Transverse colon (tissue), 4 donors: Measurements from ENCODE around the gene CHPF2. TPM values are rescaled to one million over a fixed set of nuclear protein-coding genes. Genes with fewer than 3 reads are reported as not detected.

Experiments used
- DNase-seq: peaks from one replicate; pipeline ENCODE4 v3.0.0-alpha.2; 2019
- H3K27ac ChIP-seq, 4 donors: fragments of 200-600 bp; sonication (generic); 2 replicates each; pipeline ENCODE4 v1.5.1; 2016 to 2018; ENCODE audit warnings: inconsistent platforms in 4 of 4
- H3K27me3 ChIP-seq: fragments of 200-600 bp; sonication (generic); 2 replicates; pipeline ENCODE4 v1.5.1; 2017; ENCODE audit warnings: inconsistent platforms
- H3K36me3 ChIP-seq, 4 donors: fragments of 200-600 bp; sonication (generic); 2 replicates each; pipeline ENCODE4 v1.5.1; 2017 to 2019; ENCODE audit warnings: inconsistent platforms in 4 of 4
- H3K4me1 ChIP-seq, 4 donors: fragments of 200-600 bp; sonication (generic); 2 replicates each; pipeline ENCODE4 v1.5.1; 2017 to 2020; ENCODE audit warnings: inconsistent platforms in 4 of 4
- H3K4me3 ChIP-seq, 4 donors: fragments of 200-600 bp; sonication (generic); 1 replicate in 1 of 4; 2 replicates in 3 of 4; pipeline versions ENCODE4 v1.5.1 to v1.6.1; 2017 to 2019; ENCODE audit warnings: inconsistent platforms in 4 of 4
- H3K9me3 ChIP-seq, 2 donors: fragments of 200-600 bp; sonication (generic); 2 replicates each; pipeline ENCODE4 v1.5.1; 2017 to 2019; ENCODE audit warnings: inconsistent platforms in 2 of 2
- CTCF ChIP-seq, 5 experiments: fragments of 200-600 bp in 3 of 5; fragments of 450-650 bp in 2 of 5; sonication (generic) in 3 of 5; IDR thresholded peaks; 1 replicate in 2 of 5; 2 replicates in 3 of 5; pipeline ENCODE4 v1.5.1; 2016 to 2017; ENCODE audit warnings: antibody characterized with exemption in 5 of 5, inconsistent platforms in 3 of 5, mild to moderate bottlenecking in 2 of 5, moderate library complexity in 1 of 5
- EP300 ChIP-seq: sonication (generic); formaldehyde crosslinking; IDR thresholded peaks from one replicate; pipeline ENCODE4 v1.6.1; 2017; ENCODE audit warnings: antibody characterized with exemption, low read depth
- POLR2A ChIP-seq: fragments of 450-650 bp; IDR thresholded peaks from one replicate; pipeline ENCODE4 v1.6.1; 2016; ENCODE audit warnings: antibody characterized with exemption, mild to moderate bottlenecking, moderate library complexity
- POLR2AphosphoS5 ChIP-seq, 3 donors: sonication (generic); formaldehyde crosslinking; IDR thresholded peaks; one replicate each; pipeline ENCODE4 v1.6.1; 2016; ENCODE audit warnings: antibody characterized with exemption in 3 of 3
- WGBS, 2 donors: methylation state at CpG; one replicate each; pipeline ENCODE4 v1.1.5; 2018; ENCODE audit warnings: low coverage in 1 of 2; 5-methylcytosine and 5-hydroxymethylcytosine counted together
- in situ Hi-C, 4 donors: fragments of 200-750 bp; cut with MboI; loops; one replicate each; pipeline versions ENCODE4 v1.15.0 to v1.15.1; 2017; ENCODE audit warnings: low sequenced_read_pairs in 3 of 4, low pct_ligation_motif_present in 1 of 4, low pct_unique_long_range_greater_than_20kb in 1 of 4
- intact Hi-C: fragments of 100-400 bp; cut with DNase I; formaldehyde crosslinking; loops from one replicate; pipeline ENCODE4 v1.15.1; 2023; ENCODE audit warnings: low total_unique reads
- total RNA-seq, 4 donors: library from RNA; depleted of rRNA; stranded (reverse); fragments of >200 nt; gene quantifications; one replicate each; pipeline ENCODE4 v1.1.0, GENCODE V29; 2016

CHPF2 gene
- total RNA-seq, 4 donors from 2014 or later, result 48.4 to 104 (median 50.9) TPM

DNA sequence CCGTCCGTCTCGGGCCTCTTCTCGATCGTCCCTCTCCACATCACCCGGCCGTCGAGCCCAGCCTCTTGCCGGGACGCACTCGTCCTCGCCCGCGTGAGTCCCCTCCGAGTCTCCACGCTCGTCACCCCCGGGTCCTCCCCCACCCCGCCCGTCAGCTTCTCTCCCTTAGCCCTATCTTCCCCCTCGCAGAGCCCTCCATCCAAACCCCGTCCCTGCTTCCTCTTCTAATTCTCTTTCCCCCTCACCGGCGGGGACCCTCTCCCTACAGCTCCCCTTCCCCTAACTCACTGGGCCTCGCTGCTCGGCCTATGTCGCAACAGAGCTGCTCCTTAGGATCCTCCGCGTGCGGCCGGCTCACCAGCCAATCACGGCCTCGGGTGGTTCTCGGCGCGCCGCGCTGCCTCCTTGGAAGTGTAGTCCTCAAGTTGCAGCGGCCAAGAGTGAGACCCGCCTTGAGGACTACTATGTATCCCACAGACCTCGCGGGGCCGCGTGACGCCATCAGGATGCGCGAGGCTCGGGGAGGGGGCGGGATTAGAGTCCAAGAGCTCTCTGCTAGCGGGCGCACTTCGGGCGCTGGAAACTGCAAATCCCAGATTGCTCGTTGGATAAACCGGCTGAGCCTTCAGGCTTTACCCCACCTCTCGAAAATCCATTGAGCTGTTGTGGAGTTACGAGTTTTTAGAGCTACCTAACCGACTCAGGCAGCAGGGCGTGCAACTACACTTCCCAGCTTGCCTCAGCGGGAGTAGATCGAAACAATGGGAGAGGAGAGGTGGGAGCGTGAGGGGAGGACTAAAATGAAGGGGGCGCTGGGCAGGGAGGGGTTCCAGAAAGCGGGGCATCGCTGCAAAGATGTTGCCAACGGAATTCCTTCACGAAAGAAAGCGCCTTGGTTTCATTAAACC lies 5.2 kb upstream of the CHPF2 start, which contains the start of gene ABCF2:
ABCF2 (minus strand) TSS at position 331 of the 908 bp plus-strand sequence. CDS start 747 bp downstream, outside the sequence.
- Histone ChIP-seq H3K27me3 (no peaks in the 10 kb centered on the region), H3K36me3 (peaks cover 0 to 22% (median 7%) of the 10 kb centered on the region in 4 donors), H3K4me3 (peak within 1 kb of the TSS; percentile 71 to 89 (median 78)), H3K27ac (peak within 1 kb of the TSS; percentile 87 to 94 (median 88)), H3K4me1 (peaks cover 20 to 35% (median 26%) of the 10 kb centered on the region in 4 donors), H3K9me3 (no peaks in the 10 kb centered on the region)
- WGBS, 2 donors, result 0 to 1% methylated on average over 1 to 67 of the region's 68 CpGs
- peak; percentile 99 for DNase-seq
- intact Hi-C loops, result no loop called here
- TF ChIP-seq POLR2AphosphoS5 (IDR thresholded peaks at IDR 0.05) (peak in 2 of 3 donors; percentile 75 to 87), EP300 (no peak), POLR2A (peak; percentile 74), CTCF (IDR thresholded peaks at IDR 0.05) (no peak)
- in situ Hi-C loops, result no loop called here

DNA sequence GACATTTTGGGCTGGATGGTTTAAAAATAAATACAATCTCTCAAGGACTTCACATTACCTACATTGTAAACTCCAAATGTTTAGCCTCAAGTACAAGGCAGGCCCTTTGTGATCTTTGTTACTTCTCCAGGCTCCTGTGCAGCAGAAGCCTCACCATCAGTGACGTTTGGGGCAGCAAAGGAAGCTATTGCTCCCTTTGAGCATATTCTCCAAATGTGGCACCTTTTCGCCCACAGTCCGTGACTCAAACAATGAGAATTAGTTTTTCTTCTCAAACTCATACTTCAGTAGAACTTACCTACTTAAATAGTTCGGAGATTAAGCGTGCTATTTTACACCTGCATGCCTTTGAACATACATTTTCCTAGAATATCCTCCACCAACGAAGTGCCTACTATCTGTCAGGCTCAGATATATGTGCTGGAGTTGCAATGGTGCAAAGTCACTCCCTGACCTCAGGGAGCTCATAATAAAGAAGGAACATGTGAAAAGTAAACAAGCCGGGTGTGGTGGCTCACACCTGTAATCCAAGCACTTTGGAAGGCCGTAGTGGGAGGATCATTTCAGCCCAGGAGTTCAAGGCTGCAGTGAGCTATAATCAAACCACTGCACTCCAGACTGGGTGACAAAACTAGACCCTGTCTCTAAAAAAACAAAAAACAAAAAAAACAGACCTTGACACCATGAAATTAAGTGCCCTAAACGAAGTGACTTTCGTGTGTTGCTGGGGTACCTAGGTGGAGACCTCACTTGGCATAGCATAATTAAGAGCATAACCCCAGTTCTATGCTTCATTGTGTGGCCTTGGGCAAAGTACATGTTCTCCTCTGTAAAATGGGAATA lies 4.0 kb upstream of the CHPF2 start:
- H3K27ac ChIP-seq, result peak overlapping the region; percentile 87 to 94 (median 88)
- WGBS, 2 donors, result 45 to 50% methylated on average over 10 of the region's 10 CpGs
- peaks cover 21 to 39% (median 30%) of the 10 kb centered on the region in 4 donors for H3K4me1 ChIP-seq
- H3K27me3 ChIP-seq, result no peaks in the 10 kb centered on the region
- DNase-seq, result peak; percentile 65
- TF ChIP-seq EP300 (no peak), POLR2AphosphoS5 (IDR thresholded peaks at IDR 0.05) (peak in 2 of 3 donors; percentile 50 to 70), CTCF (IDR thresholded peaks at IDR 0.05) (no peak), POLR2A (peak; percentile 54)
- intact Hi-C loops, result no loop called here
- H3K36me3 ChIP-seq, result peaks cover 0 to 11% (median 2%) of the 10 kb centered on the region in 4 donors
- H3K4me3 ChIP-seq, result peak overlapping the region in 3 of 4 donors; percentile 73 to 89 (median 84)
- no peaks in the 10 kb centered on the region for H3K9me3 ChIP-seq
- in situ Hi-C loops, result no loop called here

DNA sequence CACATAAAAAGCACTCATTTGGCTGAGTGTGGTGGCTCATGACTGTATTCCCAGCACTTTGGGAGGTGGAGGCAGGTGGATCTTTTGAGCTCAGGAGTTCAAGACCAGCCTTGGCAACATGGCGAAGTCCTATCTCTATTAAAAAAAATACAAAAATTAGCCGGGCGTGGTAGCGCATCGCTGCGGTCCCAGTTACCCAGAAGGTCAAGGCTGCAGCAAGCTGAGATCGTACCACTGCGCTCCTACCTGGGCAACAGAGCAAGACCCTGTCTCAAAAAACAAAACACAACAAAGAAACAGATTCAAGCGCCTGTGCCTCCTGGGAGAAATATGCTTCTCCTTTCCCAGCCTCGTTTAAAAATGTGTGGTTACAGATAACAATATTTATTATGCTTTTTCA lies 3.0 kb upstream of the CHPF2 start:
- Histone ChIP-seq H3K27me3 (no peaks in the 10 kb centered on the region), H3K27ac (peak overlapping the region in 2 of 4 donors; percentile 88 to 94), H3K4me1 (peaks cover 28 to 49% (median 40%) of the 10 kb centered on the region in 4 donors), H3K9me3 (no peaks in the 10 kb centered on the region), H3K36me3 (peaks cover 0 to under 1% (median 0%) of the 10 kb centered on the region in 4 donors), H3K4me3 (no peak overlapping the region)
- TF ChIP-seq POLR2AphosphoS5 (IDR thresholded peaks at IDR 0.05) (no peak), POLR2A (no peak), EP300 (no peak), CTCF (IDR thresholded peaks at IDR 0.05) (no peak)
- intact Hi-C loops, result no loop called here
- in situ Hi-C loops, result no loop called here
- no peak for DNase-seq
- WGBS, 2 donors, result 79 to 92% methylated on average over 10 of the region's 10 CpGs

- H3K27ac ChIP-seq, result no peak overlapping the region
- WGBS, 2 donors, result 75 to 84% methylated on average over 1 of the region's 1 CpG
- peaks cover 0 to 10% (median 0%) of the 10 kb centered on the region in 4 donors for H3K36me3 ChIP-seq
- H3K9me3 ChIP-seq, result no peaks in the 10 kb centered on the region
- in situ Hi-C loops (no loop called here), intact Hi-C loops (no loop called here)
- no peak overlapping the region for H3K4me3 ChIP-seq
- H3K27me3 ChIP-seq, result no peaks in the 10 kb centered on the region
- TF ChIP-seq POLR2A, result no peak
- TF ChIP-seq POLR2AphosphoS5 (IDR thresholded peaks at IDR 0.05), result no peak
- TF ChIP-seq EP300, result no peak
- TF ChIP-seq CTCF (IDR thresholded peaks at IDR 0.05), result no peak
- DNase-seq, result no peak
- H3K4me1 ChIP-seq, result peaks cover 18 to 39% (median 30%) of the 10 kb centered on the region in 4 donors
These were observed 1.2 kb upstream of the CHPF2 start for GRCh38 chr7:151231080-151231479.
